HEK293 (cell line): ENCODE results near the gene ZNF79.

ENCODE experiments used
- CTCF ChIA-PET: fragments of 350-600 bp; formaldehyde crosslinking; extraction: SDS; loops from one replicate; lab custom pipeline; 2021; ENCODE audit warnings: antibody characterized with exemption; lab: Yijun Ruan, JAX
- POLR2A ChIA-PET: fragments of 300-600 bp; formaldehyde crosslinking; extraction: SDS; loops from one replicate; lab custom pipeline; 2020; ENCODE audit warnings: antibody characterized with exemption, inconsistent platforms; lab: Yijun Ruan, JAX
- H3K27ac ChIP-seq: fragments of 200-500 bp; sonication (Bioruptor generic); 2 replicates; pipeline ENCODE4 v1.5.1; 2014; ENCODE audit warnings: low read depth, low read length, control low read depth, inconsistent platforms; ENCODE audit errors: extremely low read depth
- H3K36me3 ChIP-seq, 2 experiments: fragments of 200-500 bp in 1 of 2; sonication (Bioruptor generic) in 1 of 2; 1 replicate in 1 of 2; 2 replicates in 1 of 2; pipeline ENCODE4 v1.5.1; 2014 to 2017; ENCODE audit warnings: inconsistent platforms in 2 of 2, low read length in 2 of 2; ENCODE audit not compliant: control insufficient read depth in 2 of 2, insufficient read depth in 1 of 2
- H3K4me1 ChIP-seq: fragments of 200-500 bp; sonication (Bioruptor generic); 2 replicates; pipeline ENCODE4 v1.5.1; 2014; ENCODE audit warnings: mild to moderate bottlenecking, low read length, inconsistent platforms; ENCODE audit not compliant: control insufficient read depth, insufficient read depth
- H3K4me3 ChIP-seq: 2 replicates; pipeline ENCODE4 v1.5.1; 2011; ENCODE audit warnings: low read depth, mild to moderate bottlenecking, control low read depth, low read length, moderate library complexity
- H3K9me3 ChIP-seq: fragments of 200-500 bp; sonication (Bioruptor generic); 2 replicates; pipeline ENCODE4 v1.5.1; 2014; ENCODE audit warnings: low read depth, low read length, inconsistent platforms; ENCODE audit not compliant: control insufficient read depth, insufficient read depth
- GLIS1 ChIP-seq: fragments of 450-650 bp; formaldehyde crosslinking; IDR thresholded peaks from 2 replicates; pipeline ENCODE4 v1.5.1; 2016; ENCODE audit warnings: missing biosample characterization, missing genetic modification characterization
- HOXD13 ChIP-seq: sonication (generic); formaldehyde crosslinking; IDR thresholded peaks from 2 replicates; pipeline ENCODE4 v1.8.0; 2022; ENCODE audit warnings: missing genetic modification reagents, borderline replicate concordance
- ZNF121 ChIP-seq: fragments of 450-650 bp; formaldehyde crosslinking; IDR thresholded peaks from 2 replicates; pipeline ENCODE4 v1.5.1; 2016; ENCODE audit warnings: missing biosample characterization, missing genetic modification characterization
- ZNF19 ChIP-seq: fragments of 450-650 bp; formaldehyde crosslinking; IDR thresholded peaks from 2 replicates; pipeline ENCODE4; 2016; ENCODE audit warnings: missing biosample characterization, missing genetic modification characterization, low read depth
- ZNF426 ChIP-seq: fragments of 450-650 bp; formaldehyde crosslinking; IDR thresholded peaks from 2 replicates; pipeline ENCODE4 v1.5.1; 2017; ENCODE audit warnings: missing biosample characterization, missing genetic modification characterization, mild to moderate bottlenecking, inconsistent platforms, moderate library complexity
- ZNF555 ChIP-seq: fragments of 450-650 bp; formaldehyde crosslinking; conservative IDR thresholded peaks from 2 replicates; pipeline ENCODE4 v1.5.1; 2017; ENCODE audit warnings: missing biosample characterization, mild to moderate bottlenecking, missing genetic modification characterization, inconsistent platforms
- ZNF658 ChIP-seq: fragments of 450-650 bp; formaldehyde crosslinking; IDR thresholded peaks from 2 replicates; pipeline ENCODE4; 2016; ENCODE audit warnings: missing biosample characterization, missing genetic modification characterization
- TF ChIP-seq, protein P1 (sequence below): fragments of 450-650 bp; formaldehyde crosslinking; IDR thresholded peaks from 2 replicates; pipeline ENCODE4 v1.5.1; 2016; ENCODE audit warnings: missing biosample characterization, missing genetic modification characterization
- TF ChIP-seq, protein P2 (sequence below): fragments of 450-650 bp; formaldehyde crosslinking; IDR thresholded peaks from 2 replicates; pipeline ENCODE4 v1.5.1; 2016; ENCODE audit warnings: missing biosample characterization, missing genetic modification characterization
- TF ChIP-seq, protein P3 (sequence below): fragments of 450-650 bp; formaldehyde crosslinking; optimal IDR thresholded peaks from 2 replicates; pipeline ENCODE3; 2016; ENCODE audit warnings: missing biosample characterization, mild to moderate bottlenecking, missing genetic modification characterization
- TF ChIP-seq, protein P4 (sequence below): fragments of 450-650 bp; formaldehyde crosslinking; IDR thresholded peaks from 2 replicates; pipeline ENCODE4 v1.5.1; 2017; ENCODE audit warnings: missing biosample characterization, missing genetic modification characterization
- TF ChIP-seq, protein P5 (sequence below): fragments of 450-650 bp; formaldehyde crosslinking; IDR thresholded peaks from 2 replicates; pipeline ENCODE4 v1.5.1; 2016; ENCODE audit warnings: missing biosample characterization, missing genetic modification characterization

ZNF79 gene

DNA sequence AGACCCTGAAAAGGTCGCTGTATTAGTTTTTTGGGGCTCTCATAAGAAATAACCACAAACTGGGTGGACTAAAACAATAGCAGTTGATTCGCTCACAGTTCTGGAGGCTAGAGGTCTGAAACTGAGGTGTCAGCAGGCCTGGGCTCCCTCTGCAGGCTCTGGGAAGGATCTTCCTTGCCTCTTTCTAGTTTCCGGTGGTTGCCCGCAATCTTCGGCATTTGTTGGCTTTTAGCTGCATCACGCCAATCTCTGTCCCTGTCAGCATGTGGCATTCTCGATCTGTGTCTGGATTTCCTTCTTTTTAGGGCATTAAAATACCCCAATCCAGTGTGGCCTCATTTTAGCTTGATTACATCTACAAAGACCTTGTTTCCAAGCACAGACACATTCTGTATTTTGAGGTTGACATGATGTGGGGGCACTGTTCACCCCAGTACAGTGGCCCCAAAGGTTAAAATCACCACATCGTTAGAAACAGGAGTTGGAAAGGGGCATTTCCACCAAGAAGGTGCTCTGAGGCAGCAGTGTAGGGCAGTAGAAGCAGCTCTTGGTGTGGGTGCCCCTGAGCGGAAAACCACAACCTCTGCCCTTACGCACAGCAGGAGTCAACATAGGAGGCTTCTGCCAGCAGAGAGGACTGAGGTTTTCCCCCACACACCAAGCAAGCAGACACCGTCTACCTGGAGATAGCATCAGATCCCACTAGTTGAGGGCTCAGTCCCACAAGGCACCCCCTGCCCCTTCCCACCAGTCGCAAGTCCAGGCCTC lies 13.5 kb downstream of the ZNF79 start:
- Histone ChIP-seq H3K9me3 (no peaks in the 10 kb centered on the region), H3K4me1 (no peaks in the 10 kb centered on the region), H3K36me3 (peaks cover 14 to 91% of the 10 kb centered on the region in 2 experiments; a peak in 2 of 3 replicates), H3K27ac (no peak overlapping the region), H3K4me3 (no peak overlapping the region)
- POLR2A ChIA-PET = interaction anchor here (0.6 to 2.8 kb wide), 2 partner anchors 14 kb away, joined by 4 to 9 read pairs; partner anchors contain the start of genes LRSAM1, RPL12 and ZNF79
- CTCF ChIA-PET = interaction anchor here (0.7 kb wide), 1 partner anchor 232 kb away, joined by 4 read pairs; no protein-coding TSS in a partner anchor
- TF ChIP-seq ZNF658 (tag by site-specific recombination) (no peak), ZNF555 (no peak), GLIS1 (no peak), ZNF19 (tag by site-specific recombination) (no peak), ZNF426 (tag by site-specific recombination) (no peak), ZNF121 (tag by site-specific recombination) (no peak)
- TF ChIP-seq, protein P1, sequence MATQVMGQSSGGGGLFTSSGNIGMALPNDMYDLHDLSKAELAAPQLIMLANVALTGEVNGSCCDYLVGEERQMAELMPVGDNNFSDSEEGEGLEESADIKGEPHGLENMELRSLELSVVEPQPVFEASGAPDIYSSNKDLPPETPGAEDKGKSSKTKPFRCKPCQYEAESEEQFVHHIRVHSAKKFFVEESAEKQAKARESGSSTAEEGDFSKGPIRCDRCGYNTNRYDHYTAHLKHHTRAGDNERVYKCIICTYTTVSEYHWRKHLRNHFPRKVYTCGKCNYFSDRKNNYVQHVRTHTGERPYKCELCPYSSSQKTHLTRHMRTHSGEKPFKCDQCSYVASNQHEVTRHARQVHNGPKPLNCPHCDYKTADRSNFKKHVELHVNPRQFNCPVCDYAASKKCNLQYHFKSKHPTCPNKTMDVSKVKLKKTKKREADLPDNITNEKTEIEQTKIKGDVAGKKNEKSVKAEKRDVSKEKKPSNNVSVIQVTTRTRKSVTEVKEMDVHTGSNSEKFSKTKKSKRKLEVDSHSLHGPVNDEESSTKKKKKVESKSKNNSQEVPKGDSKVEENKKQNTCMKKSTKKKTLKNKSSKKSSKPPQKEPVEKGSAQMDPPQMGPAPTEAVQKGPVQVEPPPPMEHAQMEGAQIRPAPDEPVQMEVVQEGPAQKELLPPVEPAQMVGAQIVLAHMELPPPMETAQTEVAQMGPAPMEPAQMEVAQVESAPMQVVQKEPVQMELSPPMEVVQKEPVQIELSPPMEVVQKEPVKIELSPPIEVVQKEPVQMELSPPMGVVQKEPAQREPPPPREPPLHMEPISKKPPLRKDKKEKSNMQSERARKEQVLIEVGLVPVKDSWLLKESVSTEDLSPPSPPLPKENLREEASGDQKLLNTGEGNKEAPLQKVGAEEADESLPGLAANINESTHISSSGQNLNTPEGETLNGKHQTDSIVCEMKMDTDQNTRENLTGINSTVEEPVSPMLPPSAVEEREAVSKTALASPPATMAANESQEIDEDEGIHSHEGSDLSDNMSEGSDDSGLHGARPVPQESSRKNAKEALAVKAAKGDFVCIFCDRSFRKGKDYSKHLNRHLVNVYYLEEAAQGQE (tag by site-specific recombination) = no peak
- TF ChIP-seq, protein P2, sequence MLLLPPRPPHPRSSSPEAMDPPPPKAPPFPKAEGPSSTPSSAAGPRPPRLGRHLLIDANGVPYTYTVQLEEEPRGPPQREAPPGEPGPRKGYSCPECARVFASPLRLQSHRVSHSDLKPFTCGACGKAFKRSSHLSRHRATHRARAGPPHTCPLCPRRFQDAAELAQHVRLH = no peak
- TF ChIP-seq, protein P3, sequence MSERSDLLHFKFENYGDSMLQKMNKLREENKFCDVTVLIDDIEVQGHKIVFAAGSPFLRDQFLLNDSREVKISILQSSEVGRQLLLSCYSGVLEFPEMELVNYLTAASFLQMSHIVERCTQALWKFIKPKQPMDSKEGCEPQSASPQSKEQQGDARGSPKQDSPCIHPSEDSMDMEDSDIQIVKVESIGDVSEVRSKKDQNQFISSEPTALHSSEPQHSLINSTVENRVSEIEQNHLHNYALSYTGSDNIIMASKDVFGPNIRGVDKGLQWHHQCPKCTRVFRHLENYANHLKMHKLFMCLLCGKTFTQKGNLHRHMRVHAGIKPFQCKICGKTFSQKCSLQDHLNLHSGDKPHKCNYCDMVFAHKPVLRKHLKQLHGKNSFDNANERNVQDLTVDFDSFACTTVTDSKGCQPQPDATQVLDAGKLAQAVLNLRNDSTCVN (tag by site-specific recombination) = no peak
- TF ChIP-seq, protein P4, sequence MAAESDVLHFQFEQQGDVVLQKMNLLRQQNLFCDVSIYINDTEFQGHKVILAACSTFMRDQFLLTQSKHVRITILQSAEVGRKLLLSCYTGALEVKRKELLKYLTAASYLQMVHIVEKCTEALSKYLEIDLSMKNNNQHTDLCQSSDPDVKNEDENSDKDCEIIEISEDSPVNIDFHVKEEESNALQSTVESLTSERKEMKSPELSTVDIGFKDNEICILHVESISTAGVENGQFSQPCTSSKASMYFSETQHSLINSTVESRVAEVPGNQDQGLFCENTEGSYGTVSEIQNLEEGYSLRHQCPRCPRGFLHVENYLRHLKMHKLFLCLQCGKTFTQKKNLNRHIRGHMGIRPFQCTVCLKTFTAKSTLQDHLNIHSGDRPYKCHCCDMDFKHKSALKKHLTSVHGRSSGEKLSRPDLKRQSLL (tag by site-specific recombination) = no peak
- TF ChIP-seq, protein P5, sequence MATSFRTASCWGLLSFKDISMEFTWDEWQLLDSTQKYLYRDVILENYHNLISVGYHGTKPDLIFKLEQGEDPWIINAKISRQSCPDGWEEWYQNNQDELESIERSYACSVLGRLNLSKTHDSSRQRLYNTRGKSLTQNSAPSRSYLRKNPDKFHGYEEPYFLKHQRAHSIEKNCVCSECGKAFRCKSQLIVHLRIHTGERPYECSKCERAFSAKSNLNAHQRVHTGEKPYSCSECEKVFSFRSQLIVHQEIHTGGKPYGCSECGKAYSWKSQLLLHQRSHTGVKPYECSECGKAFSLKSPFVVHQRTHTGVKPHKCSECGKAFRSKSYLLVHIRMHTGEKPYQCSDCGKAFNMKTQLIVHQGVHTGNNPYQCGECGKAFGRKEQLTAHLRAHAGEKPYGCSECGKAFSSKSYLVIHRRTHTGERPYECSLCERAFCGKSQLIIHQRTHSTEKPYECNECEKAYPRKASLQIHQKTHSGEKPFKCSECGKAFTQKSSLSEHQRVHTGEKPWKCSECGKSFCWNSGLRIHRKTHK = no peak

DNA sequence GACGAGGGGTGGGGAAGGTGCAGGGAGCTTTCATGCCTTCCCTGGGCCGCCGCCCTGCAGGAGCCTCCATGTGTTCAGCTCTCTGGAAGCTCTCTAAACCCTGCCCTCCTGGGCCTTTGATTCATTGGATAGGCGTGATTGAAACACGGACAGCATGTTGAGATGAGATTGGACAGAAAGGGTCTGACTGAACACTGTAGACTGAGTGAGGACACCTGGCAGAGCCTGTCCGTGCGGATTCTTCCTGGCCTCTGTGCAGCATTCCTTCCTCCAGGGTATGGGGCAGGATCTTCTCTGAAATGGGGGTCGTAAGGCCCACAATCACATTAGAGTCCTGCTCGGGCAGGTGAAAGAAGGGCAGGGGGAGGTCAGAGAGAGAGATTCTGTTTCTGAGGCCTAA lies 14.2 kb downstream of the ZNF79 start:
- POLR2A ChIA-PET = interaction anchor here (2.2 to 2.8 kb wide), 2 partner anchors 12 to 15 kb away, joined by 9 to 14 read pairs; partner anchors contain the start of genes LRSAM1, RPL12 and ZNF79
- H3K4me1 ChIP-seq = no peaks in the 10 kb centered on the region
- no peak overlapping the region for H3K4me3 ChIP-seq
- H3K27ac ChIP-seq = no peak overlapping the region
- no peak for TF ChIP-seq HOXD13 (CRISPR knock-in tag)
- H3K36me3 ChIP-seq = peaks cover 7 to 92% of the 10 kb centered on the region in 2 experiments; a peak in 2 of 3 replicates
- CTCF ChIA-PET = interaction anchor here (0.6 kb wide), 1 partner anchor 586 kb away, joined by 5 read pairs; no protein-coding TSS in a partner anchor
- no peaks in the 10 kb centered on the region for H3K9me3 ChIP-seq
